Panc1 (cell line): ENCODE results near the gene MYLK2. TPM values are rescaled to one million over a fixed set of nuclear protein-coding genes. Genes with fewer than 3 reads are reported as not detected.

Source experiments
- ATAC-seq: fragments of 200-7000 bp; cut with Tn5 transposase; 2 replicates; pipeline ENCODE4 v1.9.1; 2020; ENCODE audit warnings: mild to moderate bottlenecking, moderate library complexity
- BruUV-seq: library from RNA; stranded (reverse); fragments of 400-500 nt; replicated peaks from 2 replicates; lab custom pipeline; 2021; lab: Mats Ljungman, UMichigan
- CTCF ChIA-PET: fragments of 300-600 bp; sonication (Branson Sonifier 250); formaldehyde crosslinking; loops from one replicate; lab custom pipeline; 2022; ENCODE audit warnings: antibody characterized with exemption; lab: Charles Lee
- POLR2A ChIA-PET: fragments of 300-600 bp; sonication (Branson Sonifier 250); formaldehyde crosslinking; loops from one replicate; lab custom pipeline; 2022; ENCODE audit warnings: antibody characterized with exemption; lab: Charles Lee
- DNase-seq: peaks from one replicate; pipeline ENCODE4 v3.0.0-alpha.2; 2010; ENCODE audit warnings: low read depth, low spot score
- H3K27ac ChIP-seq: 2 replicates; pipeline ENCODE4 v1.5.1; 2011; ENCODE audit warnings: mild to moderate bottlenecking, low read length, inconsistent platforms
- H3K27me3 ChIP-seq: fragments of 200-500 bp; sonication (Bioruptor generic); 2 replicates; pipeline ENCODE4 v1.6.0; 2014; ENCODE audit warnings: low read length, inconsistent platforms; ENCODE audit not compliant: control insufficient read depth, insufficient read depth
- H3K36me3 ChIP-seq: fragments of 200-500 bp; sonication (Bioruptor generic); 2 replicates; pipeline ENCODE4 v1.5.1; 2014; ENCODE audit warnings: inconsistent platforms, mild to moderate bottlenecking, low read length, moderate library complexity; ENCODE audit not compliant: control insufficient read depth, insufficient read depth
- H3K4me1 ChIP-seq: 2 replicates; pipeline ENCODE4 v1.5.1; 2011; ENCODE audit warnings: inconsistent platforms, mild to moderate bottlenecking, low read length, moderate library complexity; ENCODE audit not compliant: control insufficient read depth, insufficient read depth
- H3K4me3 ChIP-seq, 2 experiments: 2 replicates each; pipeline ENCODE4 v1.5.1; 2011 to 2012; ENCODE audit warnings: low read depth in 2 of 2, low read length in 2 of 2, mild to moderate bottlenecking in 2 of 2, inconsistent platforms in 1 of 2, moderate library complexity in 1 of 2
- H3K9me3 ChIP-seq: fragments of 200-500 bp; sonication (Bioruptor generic); 2 replicates; pipeline ENCODE4 v1.5.1; 2014; ENCODE audit warnings: low read depth, mild to moderate bottlenecking, inconsistent platforms, low read length, moderate library complexity; ENCODE audit not compliant: control insufficient read depth, insufficient read depth
- CTCF ChIP-seq: fragments of 450-650 bp; IDR thresholded peaks from 2 replicates; pipeline ENCODE4 v1.5.1; 2017; ENCODE audit warnings: mild to moderate bottlenecking
- POLR2AphosphoS5 ChIP-seq: IDR thresholded peaks from 2 replicates; pipeline ENCODE4 v1.6.1; 2012; ENCODE audit warnings: mild to moderate bottlenecking, low read depth, low read length, moderate library complexity
- REST ChIP-seq, 2 experiments: IDR thresholded peaks; 2 replicates each; pipeline ENCODE4 v1.6.1; 2011 to 2012; ENCODE audit warnings: low read depth in 2 of 2, control low read depth in 1 of 2, low read length in 1 of 2, mild to moderate bottlenecking in 1 of 2, moderate library complexity in 1 of 2; ENCODE audit not compliant: insufficient read depth in 1 of 2
- SIN3A ChIP-seq: IDR thresholded peaks from 2 replicates; pipeline ENCODE4 v1.6.1; 2012; ENCODE audit warnings: low read depth, mild to moderate bottlenecking, low read length, moderate library complexity, borderline replicate concordance; ENCODE audit not compliant: insufficient read depth
- TCF7L2 ChIP-seq: IDR thresholded peaks from 2 replicates; pipeline ENCODE4 v1.6.1; 2011; ENCODE audit warnings: mild to moderate bottlenecking, low read depth, low read length, inconsistent platforms
- in situ Hi-C: cut with HindIII; loops from 2 replicates; pipeline ENCODE4 v1.10.0; 2016; ENCODE audit warnings: low sequenced_read_pairs, low pct_unique_long_range_greater_than_20kb
- intact Hi-C: fragments of 100-400 bp; cut with micrococcal nuclease; formaldehyde crosslinking; loops from one replicate; pipeline ENCODE4 v1.10.0; 2022; ENCODE audit not compliant: unreplicated experiment
- total RNA-seq: library from RNA; stranded (reverse); gene quantifications from one replicate; pipeline ENCODE4 v1.2.1, GENCODE V29; 2021; ENCODE audit not compliant: unreplicated experiment

MYLK2 gene
- total RNA-seq, 1 experiment from 2014 or later: 0.87 TPM

- ATAC-seq (no peak), DNase-seq (no peak)
- POLR2A ChIA-PET: interaction anchor here (0.6 to 1.1 kb wide), 3 partner anchors 9 to 98 kb away, joined by 3 to 6 read pairs (median 3); partner anchors contain the start of gene PDRG1
- Histone ChIP-seq H3K4me3 (no peak overlapping the region), H3K4me1 (peaks cover 8% of the 10 kb centered on the region; the same call in 1 of the 2 replicates), H3K9me3 (no peaks in the 10 kb centered on the region), H3K27ac (peak overlapping the region; percentile 0; the same call in 1 of the 2 replicates), H3K36me3 (no peaks in the 10 kb centered on the region), H3K27me3 (no peaks in the 10 kb centered on the region)
- no TSS peak for BruUV-seq
- in situ Hi-C loops (no loop called here), intact Hi-C loops (loop anchor here (2.0 kb wide), 2 partner anchors 99 to 239 kb away; partner anchors contain the start of gene PDRG1)
- TF ChIP-seq REST (IDR thresholded peaks at IDR 0.05; ENCODE audit: insufficient read depth in 1 of 2, low read depth in 2 of 2, low read length in 1 of 2) (no peak), SIN3A (no peak), POLR2AphosphoS5 (no peak), TCF7L2 (no peak), CTCF (no peak)
- CTCF ChIA-PET: interaction anchor here (0.6 to 2.0 kb wide), 27 partner anchors 19 to 1955 kb away, joined by 3 to 28 read pairs (median 5); partner anchors contain the start of gene PDRG1
Observed at GRCh38 chr20:31853481-31853880, 34.3 kb downstream of the MYLK2 start.

- in situ Hi-C loops (no loop called here), intact Hi-C loops (no loop called here)
- H3K4me3 ChIP-seq: no peak overlapping the region
- DNase-seq (no peak), ATAC-seq (no peak)
- H3K9me3 ChIP-seq: no peaks in the 10 kb centered on the region
- no peak overlapping the region for H3K27ac ChIP-seq
- no peaks in the 10 kb centered on the region for H3K36me3 ChIP-seq
- TF ChIP-seq TCF7L2: no peak
- TF ChIP-seq SIN3A: no peak
- no peak for TF ChIP-seq CTCF
- no peak for TF ChIP-seq POLR2AphosphoS5
- TF ChIP-seq REST (IDR thresholded peaks at IDR 0.05; ENCODE audit: insufficient read depth in 1 of 2, low read depth in 2 of 2, low read length in 1 of 2): no peak
- BruUV-seq: no TSS peak
- H3K27me3 ChIP-seq: no peaks in the 10 kb centered on the region
- peaks cover 14% of the 10 kb centered on the region for H3K4me1 ChIP-seq
- POLR2A ChIA-PET: interaction anchor here (0.6 to 0.9 kb wide), 3 partner anchors 10 to 116 kb away, joined by 3 to 5 read pairs (median 3); no protein-coding TSS in a partner anchor
- CTCF ChIA-PET: interaction anchor here (0.6 to 1.4 kb wide), 5 partner anchors 9 to 235 kb away, joined by 3 to 6 read pairs (median 4); no protein-coding TSS in a partner anchor
Observed at GRCh38 chr20:31856516-31856915, 37.4 kb downstream of the MYLK2 start.
